B cell (primary cell): ENCODE data around the gene TRIM44. TPM values are rescaled to one million over a fixed set of nuclear protein-coding genes. Genes with fewer than 3 reads are reported as not detected.

ENCODE experiments used
- ATAC-seq: fragments of 200-7000 bp; cut with Tn5 transposase; one replicate; pipeline ENCODE4 v1.10.0; 2021; ENCODE audit warnings: low read depth, mild to moderate bottlenecking, moderate number of reproducible peaks, moderate library complexity
- CTCF ChIA-PET: fragments of 350-600 bp; sonication (Branson Sonifier 250); formaldehyde crosslinking; loops from one replicate; lab custom pipeline; 2021; ENCODE audit warnings: antibody characterized with exemption, inconsistent platforms; lab: Charles Lee
- POLR2A ChIA-PET: fragments of 350-600 bp; sonication (Branson Sonifier 250); formaldehyde crosslinking; loops from one replicate; lab custom pipeline; 2021; ENCODE audit warnings: antibody characterized with exemption; lab: Charles Lee
- DNase-seq: peaks from one replicate; pipeline ENCODE4 v3.0.0; 2013
- H2AFZ ChIP-seq: 2 replicates; pipeline ENCODE4 v1.6.1; 2012; ENCODE audit warnings: mild to moderate bottlenecking, low read depth, low read length; ENCODE audit not compliant: insufficient read depth, poor library complexity, severe bottlenecking
- H3K27ac ChIP-seq, 2 donors: 1 replicate in 1 of 2; 2 replicates in 1 of 2; pipeline ENCODE4 v1.5.1; 2012 to 2013; ENCODE audit warnings: low read length in 2 of 2, mild to moderate bottlenecking in 2 of 2, moderate library complexity in 1 of 2
- H3K27me3 ChIP-seq, 4 experiments: fragments of 200-600 bp in 1 of 4; sonication (generic) in 1 of 4; replicated peaks in 1 of 4; 1 replicate in 2 of 4; 2 replicates in 2 of 4; pipeline versions ENCODE4 v1.6.1 to v1.7.0; 2013 to 2016; ENCODE audit warnings: low read length in 3 of 4, mild to moderate bottlenecking in 2 of 4, mixed read lengths in 1 of 4, moderate library complexity in 1 of 4; ENCODE audit not compliant: insufficient read depth in 4 of 4, control insufficient read depth in 3 of 4; ENCODE audit errors: control extremely low read depth in 1 of 4
- H3K36me3 ChIP-seq, 2 experiments: replicated peaks in 1 of 2; 1 replicate in 1 of 2; 2 replicates in 1 of 2; pipeline versions ENCODE4 v1.6.1 to v1.7.1; 2013; ENCODE audit warnings: low read length in 1 of 2; ENCODE audit not compliant: insufficient read depth in 2 of 2, control insufficient read depth in 1 of 2; ENCODE audit errors: control extremely low read depth in 1 of 2, extremely low read depth in 1 of 2
- H3K4me1 ChIP-seq, 2 donors: fragments of 200-600 bp in 1 of 2; sonication (generic) in 1 of 2; 1 replicate in 1 of 2; 2 replicates in 1 of 2; pipeline versions ENCODE4 v1.5.1 to v1.6.1; 2013 to 2017; ENCODE audit warnings: low read length in 2 of 2; ENCODE audit not compliant: control insufficient read depth in 2 of 2, insufficient read depth in 2 of 2
- H3K4me2 ChIP-seq: replicated peaks from 2 replicates; pipeline ENCODE3; 2012; ENCODE audit warnings: mild to moderate bottlenecking, low read depth, low read length; ENCODE audit not compliant: poor library complexity, severe bottlenecking
- H3K4me3 ChIP-seq, 5 experiments: fragments of 200-600 bp in 1 of 5; sonication (generic) in 1 of 5; 1 replicate in 3 of 5; 2 replicates in 2 of 5; pipeline versions ENCODE4 v1.5.1 to v1.7.0; 2011 to 2016; ENCODE audit warnings: low read length in 4 of 5, mild to moderate bottlenecking in 4 of 5, low read depth in 2 of 5, control low read depth in 1 of 5, moderate library complexity in 1 of 5; ENCODE audit not compliant: insufficient read depth in 1 of 5; ENCODE audit errors: control extremely low read depth in 1 of 5, extremely low read depth in 1 of 5
- H3K79me2 ChIP-seq: fragments of 200-600 bp; sonication (generic); one replicate; pipeline ENCODE4 v1.6.0; 2016; ENCODE audit warnings: low read length; ENCODE audit not compliant: control insufficient read depth, insufficient read depth
- H3K9ac ChIP-seq: fragments of 200-600 bp; sonication (generic); 2 replicates; pipeline ENCODE4 v1.6.1; 2017; ENCODE audit warnings: mild to moderate bottlenecking, low read length, moderate library complexity
- H3K9me3 ChIP-seq, 3 donors: one replicate each; pipeline versions ENCODE4 v1.6.1 to v1.7.1; 2013; ENCODE audit warnings: low read length in 2 of 3; ENCODE audit not compliant: control insufficient read depth in 2 of 3, insufficient read depth in 1 of 3; ENCODE audit errors: control extremely low read depth in 1 of 3
- H4K20me1 ChIP-seq: 2 replicates; pipeline ENCODE4 v1.6.0; 2012; ENCODE audit warnings: mild to moderate bottlenecking, low read length; ENCODE audit not compliant: insufficient read depth, control insufficient read depth, poor library complexity, severe bottlenecking
- H3K27ac Mint-ChIP-seq: one replicate; pipeline ENCODE4 v1.8.0; 2021; ENCODE audit warnings: mixed read lengths
- H3K27me3 Mint-ChIP-seq: one replicate; pipeline ENCODE4 v1.8.0; 2021; ENCODE audit warnings: mixed read lengths
- H3K4me1 Mint-ChIP-seq: one replicate; pipeline ENCODE4 v1.8.0; 2021; ENCODE audit warnings: mixed read lengths
- H3K4me3 Mint-ChIP-seq: one replicate; pipeline ENCODE4 v1.8.0; 2021; ENCODE audit warnings: mixed read lengths
- H3K9me3 Mint-ChIP-seq: one replicate; pipeline ENCODE4 v1.8.0; 2022; ENCODE audit warnings: mixed read lengths; ENCODE audit not compliant: insufficient read depth
- CTCF ChIP-seq: fragments of 200-600 bp; IDR thresholded peaks from one replicate; pipeline ENCODE4 v1.8.0; 2022; ENCODE audit warnings: antibody characterized with exemption, mild to moderate bottlenecking
- EZH2 ChIP-seq: IDR thresholded peaks from 2 replicates; pipeline ENCODE4 v1.6.1; 2012; ENCODE audit warnings: borderline replicate concordance, low read depth, mild to moderate bottlenecking, moderate library complexity, low read length; ENCODE audit not compliant: insufficient read depth, poor library complexity, severe bottlenecking
- WGBS: methylation state at CpG from one replicate; pipeline ENCODE4 v1.1.5; 2013; ENCODE audit warnings: missing lambda C conversion rate; ENCODE audit not compliant: insufficient coverage; 5-methylcytosine and 5-hydroxymethylcytosine counted together
- intact Hi-C: fragments of 100-400 bp; cut with micrococcal nuclease; formaldehyde crosslinking; loops from one replicate; pipeline ENCODE4 v1.10.0; 2022
- polyA plus RNA-seq: library from polyadenylated mRNA; depleted of rRNA; stranded (reverse); fragments of >200 nt; gene quantifications from 2 replicates; pipeline ENCODE4 v1.2.3, GENCODE V29; 2012
- total RNA-seq, 2 donors: library from RNA; stranded (reverse); fragments of 120-200 nt in 1 of 2; gene quantifications; 1 replicate in 1 of 2; 2 replicates in 1 of 2; pipeline versions ENCODE4 v1.2.3 to v1.2.4, GENCODE V29; 2013 to 2022

Gene TRIM44
- total and polyA plus RNA-seq, 2 donors (not counting 1 experiment from before 2014, with no cell fraction given) = 39.1 to 71.1 TPM

- no peak overlapping the region for H3K4me3 Mint-ChIP-seq
- H2AFZ ChIP-seq = no peak overlapping the region
- 100% methylated on average over 1 of the region's 2 CpGs for WGBS
- H3K36me3 ChIP-seq = peaks cover 24 to 38% of the 10 kb centered on the region in 2 experiments
- no peaks in the 10 kb centered on the region for H3K27me3 ChIP-seq
- H4K20me1 ChIP-seq = no peaks in the 10 kb centered on the region
- no peaks in the 10 kb centered on the region for H3K4me1 ChIP-seq
- POLR2A ChIA-PET = no interaction called here
- H3K9me3 Mint-ChIP-seq = no peaks in the 10 kb centered on the region
- no peaks in the 10 kb centered on the region for H3K4me1 Mint-ChIP-seq
- ATAC-seq (no peak), DNase-seq (no peak)
- H3K4me2 ChIP-seq = no peak overlapping the region
- no peaks in the 10 kb centered on the region for H3K79me2 ChIP-seq
- no peak overlapping the region for H3K4me3 ChIP-seq
- TF ChIP-seq CTCF (no peak), EZH2 (no peak)
- H3K9ac ChIP-seq = no peak overlapping the region
- H3K27ac Mint-ChIP-seq = no peak overlapping the region
- no peaks in the 10 kb centered on the region for H3K27me3 Mint-ChIP-seq
- CTCF ChIA-PET = no interaction called here
- H3K9me3 ChIP-seq = peaks cover 0 to 3% (median 3%) of the 10 kb centered on the region in 3 donors
- no peak overlapping the region for H3K27ac ChIP-seq
- intact Hi-C loops = no loop called here
These were observed 72.8 kb downstream of the TRIM44 start for GRCh38 chr11:35735411-35735810.

- H3K27ac ChIP-seq = no peak overlapping the region
- POLR2A ChIA-PET = no interaction called here
- H3K9ac ChIP-seq = no peak overlapping the region
- peaks cover 26 to 38% of the 10 kb centered on the region in 2 experiments for H3K36me3 ChIP-seq
- intact Hi-C loops = no loop called here
- TF ChIP-seq CTCF = no peak
- TF ChIP-seq EZH2 = no peak
- DNase-seq = no peak
- CTCF ChIA-PET = no interaction called here
- no peaks in the 10 kb centered on the region for H3K79me2 ChIP-seq
- H4K20me1 ChIP-seq = no peaks in the 10 kb centered on the region
- H3K9me3 ChIP-seq = peaks cover 0 to 2% (median 0%) of the 10 kb centered on the region in 3 donors
- no peaks in the 10 kb centered on the region for H3K27me3 Mint-ChIP-seq
- no peak for ATAC-seq
- no peak overlapping the region for H2AFZ ChIP-seq
- H3K4me1 ChIP-seq = no peaks in the 10 kb centered on the region
- no peaks in the 10 kb centered on the region for H3K27me3 ChIP-seq
- H3K4me3 ChIP-seq = no peak overlapping the region
- H3K4me2 ChIP-seq = no peak overlapping the region
- no peaks in the 10 kb centered on the region for H3K9me3 Mint-ChIP-seq
- H3K27ac Mint-ChIP-seq = no peak overlapping the region
- no peaks in the 10 kb centered on the region for H3K4me1 Mint-ChIP-seq
- H3K4me3 Mint-ChIP-seq = no peak overlapping the region
These were observed 73.3 kb downstream of the TRIM44 start for GRCh38 chr11:35735903-35736302.
